Hepatocyte (in vitro differentiated cells): Measurements from ENCODE around the gene PAPPA. TPM values are rescaled to one million over a fixed set of nuclear protein-coding genes. Genes with fewer than 3 reads are reported as not detected.

Experiments
- DNase-seq: peaks from one replicate; pipeline ENCODE4 v3.0.0-alpha.2; 2016; ENCODE audit warnings: low spot score
- H2AFZ ChIP-seq: fragments of 200-600 bp; sonication (generic); 2 replicates; pipeline ENCODE4 v1.6.0; 2016; ENCODE audit warnings: antibody characterized with exemption, mild to moderate bottlenecking
- H3K27ac ChIP-seq: fragments of 200-600 bp; sonication (generic); 2 replicates; pipeline ENCODE4 v1.5.1; 2016; ENCODE audit warnings: mild to moderate bottlenecking
- H3K27me3 ChIP-seq: fragments of 200-600 bp; sonication (generic); 2 replicates; pipeline ENCODE4 v1.6.1; 2016
- H3K36me3 ChIP-seq: fragments of 200-600 bp; sonication (generic); replicated peaks from 2 replicates; pipeline ENCODE4 v1.5.1; 2016; ENCODE audit warnings: low read depth; ENCODE audit not compliant: insufficient read depth
- H3K4me1 ChIP-seq: fragments of 200-600 bp; sonication (generic); 2 replicates; pipeline ENCODE4 v1.5.1; 2016; ENCODE audit warnings: mild to moderate bottlenecking, moderate library complexity; ENCODE audit not compliant: insufficient read depth
- H3K4me2 ChIP-seq: fragments of 200-600 bp; sonication (generic); 2 replicates; pipeline ENCODE4 v1.6.0; 2016
- H3K4me3 ChIP-seq: fragments of 200-600 bp; sonication (generic); 2 replicates; pipeline ENCODE4 v1.5.1; 2016; ENCODE audit warnings: mild to moderate bottlenecking
- H3K79me2 ChIP-seq: fragments of 200-600 bp; sonication (generic); 2 replicates; pipeline ENCODE4 v1.6.0; 2017; ENCODE audit warnings: mild to moderate bottlenecking
- H3K9me2 ChIP-seq: fragments of 200-600 bp; sonication (generic); replicated peaks from 2 replicates; pipeline ENCODE4 v1.6.0; 2017; ENCODE audit warnings: mild to moderate bottlenecking; ENCODE audit not compliant: insufficient read depth
- H3K9me3 ChIP-seq: fragments of 200-600 bp; sonication (generic); 2 replicates; pipeline ENCODE4 v1.5.1; 2016; ENCODE audit warnings: low read depth, mild to moderate bottlenecking
- H4K20me1 ChIP-seq: fragments of 200-600 bp; sonication (generic); 2 replicates; pipeline ENCODE4 v1.6.0; 2016; ENCODE audit warnings: mild to moderate bottlenecking; ENCODE audit not compliant: insufficient read depth, poor library complexity, severe bottlenecking
- CTCF ChIP-seq: fragments of 200-600 bp; sonication (generic); IDR thresholded peaks from 2 replicates; pipeline ENCODE4 v1.5.1; 2016; ENCODE audit warnings: antibody characterized with exemption, mild to moderate bottlenecking; ENCODE audit not compliant: poor library complexity
- EZH2 ChIP-seq: fragments of 200-600 bp; sonication (generic); IDR thresholded peaks from 2 replicates; pipeline ENCODE4 v1.6.1; 2016; ENCODE audit warnings: antibody characterized with exemption, mild to moderate bottlenecking, borderline replicate concordance
- EZH2phosphoT487 ChIP-seq: fragments of 200-600 bp; sonication (generic); IDR thresholded peaks from one replicate; pipeline ENCODE4 v1.6.1; 2018; ENCODE audit warnings: antibody characterized with exemption, mild to moderate bottlenecking, low read depth, moderate library complexity; ENCODE audit not compliant: unreplicated experiment, severe bottlenecking
- whole genome bisulfite sequencing: methylation state at CpG from one replicate; pipeline ENCODE4 v1.1.6; 2016; ENCODE audit warnings: low lambda C conversion rate; ENCODE audit errors: missing lambda C conversion rate; 5-methylcytosine and 5-hydroxymethylcytosine counted together
- polyA plus RNA-seq: library from polyadenylated mRNA; unstranded; fragments of >200 nt; fragmentation: Nextera tagmentation; extraction: Ambion mirVana; gene quantifications from 2 replicates; pipeline ENCODE4 v1.2.1, GENCODE V29; 2016
- total RNA-seq: library from RNA; depleted of rRNA; stranded (reverse); fragments of >200 nt; gene quantifications from 2 replicates; pipeline ENCODE4 v1.2.3, GENCODE V29; 2014

The PAPPA gene
- total and polyA plus RNA-seq, 2 experiments from 2014 or later: 2.8 to 12.3 TPM

GRCh38 chr9:116157436-116158138 lies 4.0 kb downstream of the PAPPA start:
- H3K9me2 ChIP-seq: no peaks in the 10 kb centered on the region
- no peak overlapping the region for H2AFZ ChIP-seq
- no peaks in the 10 kb centered on the region for H4K20me1 ChIP-seq
- 43% methylated on average over 6 of the region's 6 CpGs for WGBS
- TF ChIP-seq EZH2phosphoT487 (no peak), CTCF (no peak), EZH2 (no peak)
- peak overlapping the region; percentile 62 for H3K27ac ChIP-seq
- H3K4me3 ChIP-seq: no peak overlapping the region
- no peaks in the 10 kb centered on the region for H3K9me3 ChIP-seq
- H3K27me3 ChIP-seq: peaks cover 24% of the 10 kb centered on the region
- peaks cover 3% of the 10 kb centered on the region for H3K79me2 ChIP-seq
- no peaks in the 10 kb centered on the region for H3K36me3 ChIP-seq
- H3K4me2 ChIP-seq: peak overlapping the region; percentile 92
- H3K4me1 ChIP-seq: peaks cover 13% of the 10 kb centered on the region
- DNase-seq: peak; percentile 30

- Histone ChIP-seq H2AFZ (no peak overlapping the region), H4K20me1 (no peaks in the 10 kb centered on the region), H3K4me2 (no peak overlapping the region)
Observed at GRCh38 chr9:116160676-116161571, 7.3 kb downstream of the PAPPA start.

GRCh38 chr9:116162241-116162781 lies 8.7 kb downstream of the PAPPA start:
- H3K4me2 ChIP-seq: no peak overlapping the region
- TF ChIP-seq CTCF (no peak), EZH2phosphoT487 (no peak), EZH2 (no peak)

More at GRCh38 chr9:116160676-116161571, 7.3 kb downstream of the PAPPA start:
- Histone ChIP-seq H3K79me2 (peaks cover 3% of the 10 kb centered on the region), H3K9me3 (no peaks in the 10 kb centered on the region), H3K4me3 (no peak overlapping the region), H3K27me3 (peaks cover 14% of the 10 kb centered on the region), H3K36me3 (no peaks in the 10 kb centered on the region), H3K27ac (no peak overlapping the region), H3K9me2 (no peaks in the 10 kb centered on the region), H3K4me1 (peaks cover 11% of the 10 kb centered on the region)
- DNase-seq: no peak
- no peak for TF ChIP-seq CTCF
- no peak for TF ChIP-seq EZH2phosphoT487
- TF ChIP-seq EZH2: no peak
- 71% methylated on average over 9 of the region's 9 CpGs for WGBS

More at GRCh38 chr9:116162241-116162781, 8.7 kb downstream of the PAPPA start:
- peak; percentile 45 for DNase-seq
- Histone ChIP-seq H3K9me3 (no peaks in the 10 kb centered on the region), H3K27ac (peak overlapping the region; percentile 24), H3K4me3 (no peak overlapping the region), H2AFZ (no peak overlapping the region), H4K20me1 (no peaks in the 10 kb centered on the region), H3K79me2 (peaks cover 3% of the 10 kb centered on the region), H3K9me2 (no peaks in the 10 kb centered on the region), H3K27me3 (peaks cover 13% of the 10 kb centered on the region), H3K4me1 (peaks cover 5% of the 10 kb centered on the region), H3K36me3 (no peaks in the 10 kb centered on the region)
- 76% methylated on average over 5 of the region's 5 CpGs for WGBS
